K562 (cell line): ENCODE results near the gene SLIT2. TPM values are rescaled to one million over a fixed set of nuclear protein-coding genes. Genes with fewer than 3 reads are reported as not detected.

Source experiments
- ATAC-seq: fragments of 200-7000 bp; cut with Tn5 transposase; 3 replicates; pipeline ENCODE4 v1.9.1; 2020; ENCODE audit warnings: moderate library complexity
- Bru-seq: library from RNA; stranded (reverse); fragments of 400-500 nt; gene quantifications from one replicate; lab custom pipeline; 2021; lab: Mats Ljungman, UMichigan
- BruChase-seq, 2 experiments: library from RNA; stranded (reverse); fragments of 400-500 nt; gene quantifications; one replicate each; lab custom pipeline; 2021; lab: Mats Ljungman, UMichigan
- BruUV-seq: library from RNA; stranded (reverse); fragments of 400-500 nt; replicated peaks from 2 replicates; lab custom pipeline; 2021; lab: Mats Ljungman, UMichigan
- CTCF ChIA-PET: fragments of 300-600 bp; formaldehyde crosslinking; extraction: SDS; loops from one replicate; lab custom pipeline; 2021; ENCODE audit warnings: low intra/inter-chr PET ratio; lab: Yijun Ruan, JAX
- POLR2A ChIA-PET: fragments of 300-600, 350-650 bp; sonication (Branson Sonifier 250); formaldehyde crosslinking; extraction: SDS; loops from one replicate; lab custom pipeline; 2021; ENCODE audit warnings: antibody characterized with exemption, inconsistent platforms; lab: Yijun Ruan, JAX
- DNase-seq, 4 experiments: peaks; one replicate each; pipeline versions ENCODE4 v3.0.0 to v3.0.0-alpha.2; 2011 to 2018; ENCODE audit warnings: low spot score in 3 of 4, mixed read lengths in 3 of 4; ENCODE audit errors: extremely low read depth in 1 of 4
- FAIRE-seq: peaks from 2 replicates; lab custom pipeline; 2011; peaks lifted over from hg19 to GRCh38; lab: Jason Lieb, UNC
- H2AFZ ChIP-seq: 2 replicates; pipeline ENCODE4 v1.6.0; 2011; ENCODE audit warnings: low read depth, low read length, control low read depth, inconsistent platforms
- H3K27ac ChIP-seq: fragments of 200-600 bp; 3 replicates; pipeline ENCODE4 v1.8.0; 2011; ENCODE audit warnings: low read depth, mild to moderate bottlenecking, control low read depth, inconsistent platforms, low read length, moderate library complexity, mixed read lengths; ENCODE audit errors: extremely low read depth
- H3K27me3 ChIP-seq, 2 experiments: fragments of 300-600 bp in 1 of 2; 2 replicates in 1 of 2; 3 replicates in 1 of 2; pipeline versions ENCODE4 v1.6.0 to v1.8.0; 2011; ENCODE audit warnings: inconsistent platforms in 2 of 2, low read length in 2 of 2, mild to moderate bottlenecking in 1 of 2, mixed read lengths in 1 of 2, moderate library complexity in 1 of 2; ENCODE audit not compliant: control insufficient read depth in 2 of 2, insufficient read depth in 2 of 2
- H3K36me3 ChIP-seq: fragments of 300-600 bp; 3 replicates; pipeline ENCODE4 v1.8.0; 2011; ENCODE audit warnings: mild to moderate bottlenecking, low read length, inconsistent platforms; ENCODE audit not compliant: control insufficient read depth, insufficient read depth
- H3K4me1 ChIP-seq, 2 experiments: fragments of 200-600 bp in 1 of 2; replicated peaks in 1 of 2; 2 replicates in 1 of 2; 3 replicates in 1 of 2; pipeline versions ENCODE4 v1.5.1 to v1.8.0; 2011; ENCODE audit warnings: inconsistent platforms in 2 of 2, low read length in 2 of 2, mild to moderate bottlenecking in 1 of 2, mixed read lengths in 1 of 2, moderate library complexity in 1 of 2; ENCODE audit not compliant: control insufficient read depth in 2 of 2, insufficient read depth in 2 of 2
- H3K4me2 ChIP-seq: 2 replicates; pipeline ENCODE4 v1.6.1; 2011; ENCODE audit warnings: low read length, control low read depth, inconsistent platforms, mixed read lengths; ENCODE audit not compliant: insufficient read depth
- H3K4me3 ChIP-seq: fragments of 200-600 bp; sonication (generic), shearing (Covaris generic); 2 replicates; pipeline ENCODE4 v1.5.1; 2016; ENCODE audit warnings: control low read depth, inconsistent platforms
- H3K79me2 ChIP-seq: fragments of 200-600 bp; 3 replicates; pipeline ENCODE4 v1.8.0; 2011; ENCODE audit warnings: low read length, inconsistent platforms; ENCODE audit not compliant: control insufficient read depth, insufficient read depth
- H3K9ac ChIP-seq, 2 experiments: 2 replicates each; pipeline versions ENCODE4 v1.6.0 to v1.6.1; 2011; ENCODE audit warnings: low read depth in 2 of 2, low read length in 2 of 2, control low read depth in 1 of 2, inconsistent platforms in 1 of 2, mild to moderate bottlenecking in 1 of 2, mixed read lengths in 1 of 2; ENCODE audit not compliant: insufficient read depth in 1 of 2
- H3K9me1 ChIP-seq: one replicate; pipeline ENCODE4 v1.6.0; 2011; ENCODE audit warnings: inconsistent platforms, mild to moderate bottlenecking, low read length, moderate library complexity; ENCODE audit not compliant: control insufficient read depth, insufficient read depth
- H3K9me3 ChIP-seq: replicated peaks from 2 replicates; pipeline ENCODE4 v1.5.1; 2011; ENCODE audit warnings: low read depth, low read length, inconsistent platforms; ENCODE audit not compliant: control insufficient read depth, insufficient read depth
- H4K20me1 ChIP-seq: replicated peaks from 2 replicates; pipeline ENCODE4 v1.6.1; 2011; ENCODE audit warnings: low read length, inconsistent platforms, mixed read lengths; ENCODE audit not compliant: control insufficient read depth, insufficient read depth
- GTF2A2 ChIP-seq: IDR thresholded peaks from 2 replicates; pipeline ENCODE4 v1.6.1; 2016; ENCODE audit warnings: mild to moderate bottlenecking, missing genetic modification characterization, missing compliant biosample characterization
- POLR2G ChIP-seq: fragments of 200-400 bp; formaldehyde crosslinking; IDR thresholded peaks from 2 replicates; pipeline ENCODE4 v1.6.1; 2017; ENCODE audit warnings: low read depth, mild to moderate bottlenecking, antibody characterized with exemption, low read length, moderate library complexity
- TBP ChIP-seq: optimal IDR thresholded peaks from 2 replicates; pipeline ENCODE3; 2011; ENCODE audit warnings: low read depth, low read length, improper control_type of control experiment
- ZBTB1 ChIP-seq: sonication (generic); formaldehyde crosslinking; IDR thresholded peaks from 2 replicates; pipeline ENCODE4 v1.8.1; 2023; ENCODE audit warnings: missing genetic modification reagents, low read depth, mild to moderate bottlenecking, borderline replicate concordance
- ZNF551 ChIP-seq: fragments of 250-450 bp; sonication (Bioruptor Pico); IDR thresholded peaks from 2 replicates; pipeline ENCODE4 v1.5.0; 2021; ENCODE audit warnings: mild to moderate bottlenecking, moderate library complexity
- WGBS: fragments of 100-300 bp; shearing (Covaris generic); methylation state at CpG from one replicate; pipeline ENCODE4 v1.1.6; 2016; ENCODE audit warnings: low coverage, mixed read lengths; ENCODE audit not compliant: insufficient coverage; ENCODE audit errors: missing lambda C conversion rate; 5-methylcytosine and 5-hydroxymethylcytosine counted together
- in situ Hi-C: fragments of 300-500 bp; cut with MboI; formaldehyde crosslinking; loops from 4 replicates; pipeline ENCODE4 v1.15.0; 2018; ENCODE audit warnings: inconsistent platforms, mixed read lengths
- intact Hi-C: fragments of 100-400 bp; cut with micrococcal nuclease; formaldehyde crosslinking; loops from 2 replicates; pipeline ENCODE4 v1.14.2; 2022
- long read RNA-seq, 3 experiments: library from polyadenylated mRNA in 2 of 3; library from RNA in 1 of 3; unstranded in 2 of 3; stranded (forward) in 1 of 3; transcript quantifications; one replicate each; pipeline ENCODE4 v2.0.0, GENCODE V29; 2019 to 2022
- polyA minus RNA-seq, 3 experiments: library from RNA; depleted of rRNA, polyadenylated mRNA; stranded (reverse); fragments of >200 nt; gene quantifications; 2 replicates each; pipeline ENCODE4 v1.2.3, GENCODE V29; 2011
- polyA plus RNA-seq, 8 experiments: library from polyadenylated mRNA; depleted of rRNA in 4 of 8; stranded (reverse) in 5 of 8; unstranded in 3 of 8; fragments of >200 nt; fragmentation: Nextera tagmentation in 2 of 8; fragmentation: Illumina TruSeq in 1 of 8; extraction: Ambion mirVana in 2 of 8; extraction: Trizol in 1 of 8; gene quantifications; 2 replicates each; pipeline versions ENCODE4 v1.2.1 to v1.2.3, GENCODE V29; 2011 to 2014; ENCODE audit warnings: inconsistent platforms in 1 of 8, missing spikeins in 1 of 8
- total RNA-seq, 7 experiments: library from RNA; depleted of rRNA in 6 of 7; stranded (reverse); fragments of >200 nt in 6 of 7; fragmentation: Illumina TruSeq in 2 of 7; extraction: Trizol in 2 of 7; gene quantifications; 2 replicates each; pipeline versions ENCODE4 v1.2.1 to v1.2.3, GENCODE V29; 2011 to 2021; ENCODE audit warnings: low replicate concordance in 1 of 7

SLIT2 gene
- total RNA-seq (2011; cell fraction: chromatin; rRNA removed; ENCODE audit: low replicate concordance): 4.5 and 11.3 TPM in 2 replicates
- 1.8 and 3.9 TPM in 2 replicates for total RNA-seq (2011; cell fraction: nucleolus; rRNA removed)
- total RNA-seq (2011; cell fraction: nucleoplasm; rRNA removed): 4.2 and 4.5 TPM in 2 replicates
- total RNA-seq (2014; rRNA removed) (1.9 and 4.0 TPM in 2 replicates), total RNA-seq (2014; rRNA removed; fragmentation: Illumina TruSeq; extraction: Trizol) (4.1 and 4.5 TPM in 2 replicates), total RNA-seq (2015; rRNA removed; fragmentation: Illumina TruSeq; extraction: Trizol) (4.3 and 5.3 TPM in 2 replicates), total RNA-seq (2021) (6.0 and 6.3 TPM in 2 replicates), polyA plus RNA-seq (2011; rRNA removed) (0.66 and 8.1 TPM in 2 replicates), polyA plus RNA-seq (2014; fragmentation: Illumina TruSeq; extraction: Trizol) (3.9 and 4.3 TPM in 2 replicates), polyA plus RNA-seq (2014; fragmentation: Nextera tagmentation; extraction: Ambion mirVana) (1 to 10 TPM; 1.8 to 2.8 TPM), polyA plus RNA-seq (2014; rRNA removed) (2.1 and 2.4 TPM in 2 replicates), polyA minus RNA-seq (2011; rRNA and poly(A)+ RNA removed) (2.5 and 23.4 TPM in 2 replicates), Bru-seq, nascent RNA (percentile 44 among the genes with signal in this experiment), BruChase-seq, experiment 1, labeled RNA remaining after a 2-hour chase (percentile 41 among the genes with signal in this experiment), BruChase-seq, experiment 2, labeled RNA remaining after a 6-hour chase (percentile 41 among the genes with signal in this experiment)
- 0.50 and 3.4 TPM in 2 replicates for polyA plus RNA-seq (2011; cell fraction: cytosol; rRNA removed)
- 0.86 and 6.7 TPM in 2 replicates for polyA plus RNA-seq (2011; cell fraction: nucleus; rRNA removed)
- polyA plus RNA-seq (2012): 0.35 and 1.7 TPM in 2 replicates
- polyA minus RNA-seq (2011; cell fraction: cytosol; rRNA and poly(A)+ RNA removed): 0.82 and 7.0 TPM in 2 replicates
- 4.1 and 13.7 TPM in 2 replicates for polyA minus RNA-seq (2011; cell fraction: nucleus; rRNA and poly(A)+ RNA removed)
- long read RNA-seq, experiment 1, partial matches to known transcripts: 11 of 15 reads
- long read RNA-seq, experiment 1, other reads (novel, unspliced or antisense): 4 of 15 reads
- long read RNA-seq, experiment 2, partial matches to known transcripts: 2 of 6 reads
- long read RNA-seq, experiment 2, other reads (novel, unspliced or antisense): 4 of 6 reads
- long read RNA-seq, experiment 3, partial matches to known transcripts: 1 of 5 reads
- long read RNA-seq, experiment 3, other reads (novel, unspliced or antisense): 4 of 5 reads

DNA sequence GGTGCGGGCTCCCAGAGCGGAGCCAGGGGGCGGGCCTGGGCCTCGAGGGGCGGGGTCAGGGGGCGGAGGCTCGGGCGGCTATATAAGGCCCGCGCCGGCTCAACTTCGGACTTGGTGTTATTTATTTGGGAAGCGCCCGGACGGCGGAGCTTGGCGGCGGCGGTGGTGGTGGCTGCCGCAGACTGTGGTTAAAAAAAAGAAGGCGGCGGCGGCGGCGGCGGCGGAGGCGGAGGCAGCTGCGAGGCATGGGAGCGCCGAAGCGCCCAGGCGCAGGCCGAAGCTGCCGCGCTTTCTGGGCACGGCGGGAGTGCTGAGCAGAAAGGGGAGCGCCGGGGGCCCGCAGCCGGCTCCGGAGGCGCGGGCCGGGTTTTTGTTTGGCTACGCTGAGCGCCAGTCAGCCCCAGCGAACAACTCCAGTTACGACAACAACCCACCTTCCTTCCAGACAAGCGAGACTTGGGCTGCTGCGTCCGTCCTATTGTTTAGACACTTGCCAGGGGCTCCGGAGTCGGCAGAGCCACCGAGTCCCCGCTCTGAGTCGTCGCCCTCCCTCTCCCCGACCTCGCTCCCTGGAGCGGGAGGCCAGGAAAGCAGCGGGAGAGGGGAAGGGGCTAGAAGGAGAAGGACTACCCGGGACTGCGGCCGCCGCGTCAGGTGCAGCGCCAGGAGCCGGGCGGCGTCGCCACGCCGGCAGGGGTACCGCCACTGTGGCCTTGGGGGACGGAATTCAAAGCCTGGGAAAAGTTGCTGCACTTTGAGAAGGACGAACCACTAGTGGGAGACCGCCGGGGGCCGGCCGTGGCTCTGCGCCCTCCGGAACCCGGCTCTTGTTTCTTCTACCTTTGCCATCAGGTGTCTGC lies at the start of gene SLIT2:
Gene SLIT2 (plus strand): TSS at position 110 of the 860 bp plus-strand sequence. CDS start 1,911 bp downstream, outside the sequence.
- Histone ChIP-seq H2AFZ (no peak within 1 kb of the TSS), H3K9ac (no peak within 1 kb of the TSS), H3K9me3 (no peaks in the 10 kb centered on the region), H3K27me3 (peaks cover 0 to 7% of the 10 kb centered on the region in 2 experiments; a peak in 2 of 5 replicates), H3K27ac (no peak within 1 kb of the TSS), H3K4me1 (peaks cover 0 to 7% of the 10 kb centered on the region in 2 experiments; a peak in 2 of 5 replicates), H3K4me2 (no peak within 1 kb of the TSS), H3K79me2 (no peaks in the 10 kb centered on the region), H3K4me3 (no peak within 1 kb of the TSS), H3K36me3 (no peaks in the 10 kb centered on the region), H3K9me1 (no peaks in the 10 kb centered on the region), H4K20me1 (no peaks in the 10 kb centered on the region)
- peak; percentile 94 for ATAC-seq
- ChIA-PET CTCF (no interaction called here), POLR2A (no interaction called here)
- 0 out of 2 replicates have a peak, but pooled peaks have one; percentile 57 for TF ChIP-seq GTF2A2 (tag)
- no peak for TF ChIP-seq ZNF551
- peak; percentile 65 for TF ChIP-seq POLR2G
- 0 out of 2 replicates have a peak, but pooled peaks have one; percentile 46 for TF ChIP-seq ZBTB1 (CRISPR knock-in tag)
- TF ChIP-seq TBP: peak; percentile 20
- WGBS: 3% methylated on average over 24 of the region's 85 CpGs
- in situ Hi-C loops (no loop called here), intact Hi-C loops (no loop called here)
- no peak for FAIRE-seq
- peak; percentile 18 to 60 (median 50) for DNase-seq
- BruUV-seq: no TSS peak
